HG03575 (cell line): ENCODE data around the gene ZBTB11.
"Not testable (repeated sequence)": the region's sequence is repeated elsewhere in the genome, so short reads cannot be mapped to it uniquely, and the experiment has no call there.

Source experiments
- ATAC-seq: cut with Tn5 transposase; IDR thresholded peaks from one replicate; pipeline ENCODE4 v1.9.1; 2021; ENCODE audit not compliant: unreplicated experiment, insufficient number of reproducible peaks, low FRiP score; ENCODE audit errors: extremely low read depth

ZBTB11 gene

DNA sequence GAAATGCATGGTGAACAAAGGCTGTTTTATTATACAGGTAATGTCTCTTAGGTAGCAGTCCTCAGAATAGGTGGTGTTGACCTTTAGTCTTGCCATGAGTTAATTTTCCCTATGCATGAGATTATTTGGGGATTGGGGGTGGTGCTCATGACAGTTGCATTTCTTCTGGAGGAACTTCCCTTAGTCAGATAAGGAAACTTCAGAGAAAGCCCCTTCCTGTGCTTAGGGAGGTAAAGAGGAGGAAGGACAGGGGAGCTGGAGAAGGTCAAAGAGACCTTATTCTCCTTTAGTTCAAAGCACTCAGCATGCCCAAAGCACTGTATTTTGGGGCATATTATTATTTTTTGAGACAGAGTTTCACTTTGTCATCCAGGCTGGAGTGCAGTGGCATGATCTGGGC is 47.7 kb downstream of the ZBTB11 start:
- ATAC-seq, result no peak

- ATAC-seq, result no peak
Observed at GRCh38 chr3:101625879-101626278, 51.1 kb downstream of the ZBTB11 start.

DNA sequence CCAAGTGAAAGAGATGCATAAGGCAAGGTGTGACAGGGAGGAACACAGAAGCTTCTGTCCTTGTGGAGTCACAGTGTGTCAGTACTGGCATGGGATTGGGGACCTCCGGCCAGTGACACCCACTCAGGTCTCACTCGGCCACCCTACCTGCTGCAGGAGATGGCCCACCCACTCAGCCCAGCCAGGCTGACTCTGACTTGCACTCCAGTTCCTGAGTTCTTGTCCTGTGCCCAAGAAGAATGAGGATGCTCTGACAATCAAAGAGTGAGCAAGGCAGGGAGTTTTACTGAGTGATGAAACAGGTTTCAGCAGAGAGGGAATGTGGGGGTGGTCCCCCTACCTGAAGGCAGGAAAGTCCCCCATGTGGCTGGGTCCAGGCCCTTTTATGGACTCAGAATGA is 52.1 kb downstream of the ZBTB11 start:
- ATAC-seq, result no peak

DNA sequence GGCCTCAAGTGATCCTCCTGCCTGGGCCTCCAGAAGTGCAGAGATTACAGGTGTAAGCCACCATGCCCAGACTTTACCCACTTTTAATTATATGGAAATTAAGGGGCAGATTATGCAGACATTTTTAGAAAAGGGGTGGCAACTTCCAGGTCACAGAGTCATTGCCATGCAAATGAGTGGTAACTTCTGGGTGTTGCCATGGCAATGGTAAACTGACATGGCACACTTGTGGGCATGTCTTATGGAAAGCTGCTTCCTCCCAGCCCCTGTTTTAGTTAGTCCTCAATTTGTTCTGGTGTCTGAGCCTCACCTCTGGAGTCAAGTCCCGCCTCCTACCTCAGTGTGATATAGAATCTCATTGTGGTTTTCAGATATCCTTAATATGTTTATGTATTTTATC is 53.3 kb downstream of the ZBTB11 start:
- ATAC-seq, result no peak

DNA sequence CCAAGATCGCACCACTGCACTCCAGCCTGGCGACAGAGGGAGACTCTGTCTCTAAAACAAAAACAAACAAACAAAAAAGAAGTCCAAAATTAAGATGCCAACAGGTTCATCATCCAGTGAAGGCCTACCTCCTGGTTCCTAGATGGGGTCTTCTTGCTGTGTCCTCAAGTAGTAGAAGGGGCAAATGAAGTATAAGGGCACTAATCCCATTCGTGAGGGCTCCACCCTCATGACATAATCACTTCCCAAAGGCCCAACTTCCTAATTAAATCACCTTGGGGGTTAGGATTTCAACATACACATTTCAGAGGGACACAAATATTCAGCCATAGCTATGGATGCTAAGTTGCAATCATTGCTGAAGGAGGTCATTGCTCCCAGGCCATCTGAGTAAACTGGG is 57.2 kb downstream of the ZBTB11 start:
- no peak for ATAC-seq

GRCh38 chr3:101618726-101619125 is 58.2 kb downstream of the ZBTB11 start:
- ATAC-seq, result no peak

- no peak for ATAC-seq
Observed at GRCh38 chr3:101617478-101617877, 59.5 kb downstream of the ZBTB11 start.

GRCh38 chr3:101615525-101615924 is 61.4 kb downstream of the ZBTB11 start:
- ATAC-seq, result no peak

DNA sequence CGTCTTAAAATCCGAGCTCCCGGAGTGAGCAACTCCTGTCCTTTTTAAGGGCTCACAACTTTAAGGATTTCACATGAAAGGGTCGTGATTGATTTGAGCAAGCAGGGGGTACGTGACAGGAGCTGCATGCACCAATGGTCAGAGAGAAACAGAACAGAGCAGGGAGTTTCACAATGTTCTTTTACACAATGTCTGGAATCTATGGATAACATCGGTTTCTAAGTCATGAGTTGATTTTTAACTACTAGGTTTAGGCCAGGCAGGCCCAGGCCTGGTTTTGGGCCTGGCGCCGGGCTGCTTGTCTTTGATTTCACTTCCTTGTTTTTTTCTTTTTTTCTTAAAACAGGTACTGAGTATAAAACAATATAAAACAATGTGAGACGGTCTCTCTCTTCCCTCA is 63.9 kb downstream of the ZBTB11 start:
- ATAC-seq, result not testable (repeated sequence)

- ATAC-seq, result no peak
Observed at GRCh38 chr3:101611023-101611422, 65.9 kb downstream of the ZBTB11 start.

DNA sequence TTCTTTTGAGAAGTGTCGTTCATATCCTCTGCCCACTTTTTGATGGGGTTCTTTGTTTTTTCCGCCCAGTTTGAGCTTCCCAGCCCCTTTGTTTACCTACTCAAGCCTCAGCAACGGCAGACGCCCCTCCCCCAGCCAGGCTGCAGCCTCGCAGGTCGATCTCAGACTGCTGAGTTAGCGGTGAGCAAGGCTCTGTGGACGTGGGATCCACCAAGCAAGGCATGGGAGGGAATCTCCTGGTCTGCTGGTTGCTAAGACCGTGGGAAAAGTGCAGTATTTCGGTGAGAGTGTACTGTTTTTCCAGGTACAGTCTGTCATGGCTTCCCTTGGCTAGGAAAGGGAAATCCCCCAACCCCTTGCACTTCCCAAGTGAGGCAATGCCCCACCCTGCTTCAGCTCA is 71.5 kb downstream of the ZBTB11 start:
- not testable (repeated sequence) for ATAC-seq

DNA sequence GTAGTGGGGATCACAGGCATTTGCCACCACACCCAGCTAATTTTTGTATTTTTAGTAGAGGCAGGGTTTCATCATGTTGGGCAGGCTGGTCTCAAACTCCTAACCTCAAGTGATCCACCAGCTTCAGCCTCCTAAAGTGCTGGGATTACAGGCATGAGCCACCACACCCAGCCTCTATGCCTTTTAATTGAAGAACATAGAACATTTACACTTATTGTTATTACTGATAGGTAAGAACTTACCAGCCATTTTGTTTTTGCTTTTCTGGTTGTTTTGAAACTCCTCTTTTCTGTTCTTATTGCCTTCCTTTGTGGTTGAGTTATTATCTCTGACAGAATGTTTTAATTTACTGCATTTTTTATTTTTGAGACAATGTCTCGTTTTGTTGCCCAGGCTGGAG is 73.7 kb downstream of the ZBTB11 start:
- ATAC-seq, result no peak

- ATAC-seq, result no peak
Observed at GRCh38 chr3:101602731-101603130, 74.2 kb downstream of the ZBTB11 start.
